ENCODE data around the gene AOPEP.

The AOPEP gene

DNA sequence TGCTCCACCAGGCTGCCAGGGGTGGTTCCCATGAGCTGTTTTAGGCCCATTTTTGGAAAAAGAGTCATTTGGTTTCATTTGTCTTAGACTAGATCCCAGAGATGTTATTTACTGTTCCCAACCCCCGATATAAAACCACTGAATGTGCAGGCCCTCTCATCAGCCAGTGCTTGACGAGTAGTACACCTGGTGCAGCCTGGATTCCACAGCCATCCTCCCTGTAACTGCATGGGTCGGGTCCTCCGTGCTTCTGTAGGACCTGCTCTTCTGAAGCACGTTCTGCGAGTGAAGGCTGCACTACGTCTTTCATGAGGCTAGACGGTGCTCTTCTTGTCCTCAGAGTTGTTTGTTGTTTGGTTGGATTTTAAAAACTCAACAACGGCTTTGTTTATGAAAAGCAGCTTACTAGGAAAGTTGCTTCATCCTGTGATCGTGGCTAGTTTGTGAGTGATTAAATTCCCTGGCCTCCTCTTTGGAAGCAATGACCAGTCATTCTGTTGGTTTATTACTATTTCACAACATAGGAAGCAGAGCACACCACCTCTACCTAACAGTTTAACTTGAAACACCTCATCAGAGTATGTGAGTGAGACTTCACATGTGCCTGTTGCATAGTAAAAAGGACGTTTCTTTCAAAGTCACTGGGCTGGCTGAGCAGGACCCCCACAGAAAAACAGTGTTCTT, 135.2 kb downstream of the AOPEP start (continued):
- TF ChIP-seq KLF9 (tag by site-specific recombination; IDR thresholded peaks at IDR 0.05; ENCODE audit: low read depth) (no peak), SP2 (tag by site-specific recombination; IDR thresholded peaks at IDR 0.05) (no peak)

DNA sequence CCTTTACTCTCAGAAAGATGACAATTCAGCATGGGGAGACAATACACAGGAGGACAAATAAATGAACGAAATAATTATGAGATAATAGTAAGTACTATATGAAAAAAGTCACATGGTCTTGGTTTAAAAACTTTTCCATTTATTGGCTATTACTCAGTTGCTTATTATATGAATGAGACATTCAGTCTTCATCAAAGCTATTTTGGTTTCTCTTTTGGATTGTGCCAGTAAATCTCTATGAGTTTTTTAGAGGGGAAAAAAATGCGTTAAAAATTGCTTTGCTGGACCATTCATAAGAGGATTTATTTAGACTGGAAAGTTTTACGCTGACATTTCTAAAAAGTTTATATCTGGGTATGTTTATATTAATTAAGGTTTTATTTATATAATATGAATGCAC, 137.7 kb downstream of the AOPEP start:
- TF ChIP-seq ZNF664 (tag by site-specific recombination; IDR thresholded peaks at IDR 0.05) (no peak), WT1 (tag by site-specific recombination; IDR thresholded peaks at IDR 0.05) (no peak), ZBTB1 (tag by site-specific recombination; IDR thresholded peaks at IDR 0.05) (no peak), ZNF529 (tag by site-specific recombination; IDR thresholded peaks at IDR 0.05; ENCODE audit: insufficient replicate concordance) (no peak), ZNF23 (tag by site-specific recombination; IDR thresholded peaks at IDR 0.05; ENCODE audit: borderline replicate concordance) (no peak), ZNF561 (tag by site-specific recombination; IDR thresholded peaks at IDR 0.05; ENCODE audit: borderline replicate concordance) (no peak), ZNF658 (tag by site-specific recombination; IDR thresholded peaks at IDR 0.05) (no peak), KLF10 (tag by site-specific recombination; IDR thresholded peaks at IDR 0.05) (no peak), ZNF426 (tag by site-specific recombination; IDR thresholded peaks at IDR 0.05) (no peak), TRIM28 (IDR thresholded peaks at IDR 0.05; ENCODE audit: borderline replicate concordance, low read length) (no peak), ZNF138 (tag by site-specific recombination; IDR thresholded peaks at IDR 0.05; ENCODE audit: borderline replicate concordance) (no peak), ZNF266 (tag by site-specific recombination; IDR thresholded peaks at IDR 0.05; ENCODE audit: low read depth) (no peak), GLIS1 (tag by site-specific recombination; IDR thresholded peaks at IDR 0.05) (no peak), MYNN (tag by site-specific recombination; IDR thresholded peaks at IDR 0.05; ENCODE audit: borderline replicate concordance) (no peak), ZNF843 (tag by site-specific recombination; IDR thresholded peaks at IDR 0.05) (no peak), HOXC10 (CRISPR knock-in tag; IDR thresholded peaks at IDR 0.05) (no peak), ZNF571 (tag by site-specific recombination; IDR thresholded peaks at IDR 0.05) (no peak), ZBTB20 (tag by site-specific recombination; IDR thresholded peaks at IDR 0.05) (no peak)
- TF ChIP-seq, protein P1, sequence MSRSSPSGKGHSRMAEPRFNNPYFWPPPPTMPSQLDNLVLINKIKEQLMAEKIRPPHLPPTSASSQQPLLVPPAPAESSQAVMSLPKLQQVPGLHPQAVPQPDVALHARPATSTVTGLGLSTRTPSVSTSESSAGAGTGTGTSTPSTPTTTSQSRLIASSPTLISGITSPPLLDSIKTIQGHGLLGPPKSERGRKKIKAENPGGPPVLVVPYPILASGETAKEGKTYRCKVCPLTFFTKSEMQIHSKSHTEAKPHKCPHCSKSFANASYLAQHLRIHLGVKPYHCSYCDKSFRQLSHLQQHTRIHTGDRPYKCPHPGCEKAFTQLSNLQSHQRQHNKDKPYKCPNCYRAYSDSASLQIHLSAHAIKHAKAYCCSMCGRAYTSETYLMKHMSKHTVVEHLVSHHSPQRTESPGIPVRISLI (tag by site-specific recombination; IDR thresholded peaks at IDR 0.05), result no peak
- TF ChIP-seq, protein P2, sequence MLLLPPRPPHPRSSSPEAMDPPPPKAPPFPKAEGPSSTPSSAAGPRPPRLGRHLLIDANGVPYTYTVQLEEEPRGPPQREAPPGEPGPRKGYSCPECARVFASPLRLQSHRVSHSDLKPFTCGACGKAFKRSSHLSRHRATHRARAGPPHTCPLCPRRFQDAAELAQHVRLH (tag by site-specific recombination; IDR thresholded peaks at IDR 0.05), result no peak
- CTCF ChIA-PET, result interaction anchor here (0.6 kb wide), 1 partner anchor 142 kb away, joined by 3 read pairs; no protein-coding TSS in a partner anchor
- Histone ChIP-seq H3K27ac (ENCODE audit: extremely low read depth, low read depth, low read length) (no peak overlapping the region), H3K4me1 (ENCODE audit: control insufficient read depth, insufficient read depth, low read length) (peaks cover 22% of the 10 kb centered on the region), H3K4me3 (ENCODE audit: low read depth, low read length) (no peak overlapping the region), H3K9me3 (ENCODE audit: control insufficient read depth, insufficient read depth, low read depth, low read length) (no peaks in the 10 kb centered on the region), H3K36me3 (ENCODE audit: control insufficient read depth in 2 of 2, insufficient read depth in 1 of 2, low read length in 2 of 2) (no peaks in the 10 kb centered on the region)
- POLR2A ChIA-PET, result no interaction called here

DNA sequence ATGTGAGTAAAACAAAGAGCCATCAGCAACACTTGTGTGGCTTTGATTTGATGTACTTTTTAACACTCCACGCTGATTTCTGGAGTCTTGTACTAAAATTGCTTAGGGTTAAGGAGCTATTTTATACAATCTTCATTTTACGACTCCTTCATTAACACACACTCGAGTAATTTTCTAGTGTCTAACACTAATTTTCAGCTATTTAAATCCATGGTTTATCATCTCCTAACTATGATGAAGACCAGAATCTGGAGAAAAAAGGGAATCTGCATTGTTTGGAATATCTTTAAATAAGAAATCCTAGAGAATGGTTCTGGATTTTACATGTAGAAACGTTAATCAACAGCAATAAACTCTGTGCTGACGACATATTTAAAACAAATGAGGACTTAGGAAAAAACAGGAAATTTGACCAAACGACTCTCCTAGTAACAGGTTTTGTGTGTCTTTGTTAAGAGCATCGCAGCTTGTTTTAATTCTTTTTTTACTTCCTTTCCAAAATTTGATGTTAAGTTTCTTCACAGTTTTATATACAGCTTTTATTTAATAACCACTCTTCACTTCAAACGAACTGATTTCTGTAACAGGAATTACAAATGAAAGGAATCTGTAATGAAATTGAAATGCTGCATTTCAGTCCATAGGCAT, 138.5 kb downstream of the AOPEP start:
- no peaks in the 10 kb centered on the region for H3K36me3 ChIP-seq (ENCODE audit: control insufficient read depth in 2 of 2, insufficient read depth in 1 of 2, low read length in 2 of 2)
- H3K9me3 ChIP-seq (ENCODE audit: control insufficient read depth, insufficient read depth, low read depth, low read length), result no peaks in the 10 kb centered on the region
- no peak for TF ChIP-seq GLIS1 (tag by site-specific recombination; IDR thresholded peaks at IDR 0.05)
- TF ChIP-seq ZNF768 (tag by site-specific recombination; IDR thresholded peaks at IDR 0.05), result no peak
- TF ChIP-seq ZNF324 (tag by site-specific recombination; IDR thresholded peaks at IDR 0.05), result no peak
- no peak for TF ChIP-seq ZNF530 (tag by site-specific recombination; IDR thresholded peaks at IDR 0.05; ENCODE audit: low read depth)
- no peak for TF ChIP-seq ZNF133 (tag by site-specific recombination; IDR thresholded peaks at IDR 0.05)
- TF ChIP-seq ZNF830 (tag by site-specific recombination; IDR thresholded peaks at IDR 0.05; ENCODE audit: low read depth), result no peak
- TF ChIP-seq ZNF521 (tag by site-specific recombination; IDR thresholded peaks at IDR 0.05), result no peak
- TF ChIP-seq, protein P3, sequence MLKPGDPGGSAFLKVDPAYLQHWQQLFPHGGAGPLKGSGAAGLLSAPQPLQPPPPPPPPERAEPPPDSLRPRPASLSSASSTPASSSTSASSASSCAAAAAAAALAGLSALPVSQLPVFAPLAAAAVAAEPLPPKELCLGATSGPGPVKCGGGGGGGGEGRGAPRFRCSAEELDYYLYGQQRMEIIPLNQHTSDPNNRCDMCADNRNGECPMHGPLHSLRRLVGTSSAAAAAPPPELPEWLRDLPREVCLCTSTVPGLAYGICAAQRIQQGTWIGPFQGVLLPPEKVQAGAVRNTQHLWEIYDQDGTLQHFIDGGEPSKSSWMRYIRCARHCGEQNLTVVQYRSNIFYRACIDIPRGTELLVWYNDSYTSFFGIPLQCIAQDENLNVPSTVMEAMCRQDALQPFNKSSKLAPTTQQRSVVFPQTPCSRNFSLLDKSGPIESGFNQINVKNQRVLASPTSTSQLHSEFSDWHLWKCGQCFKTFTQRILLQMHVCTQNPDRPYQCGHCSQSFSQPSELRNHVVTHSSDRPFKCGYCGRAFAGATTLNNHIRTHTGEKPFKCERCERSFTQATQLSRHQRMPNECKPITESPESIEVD (tag by site-specific recombination; IDR thresholded peaks at IDR 0.05), result peak; percentile 71; the same call in 1 of the 2 replicates
- no peak overlapping the region for H3K4me3 ChIP-seq (ENCODE audit: low read depth, low read length)
- ChIA-PET POLR2A (no interaction called here), CTCF (interaction anchor here (0.7 to 1.0 kb wide), 2 partner anchors 8 to 47 kb away, joined by 3 to 5 read pairs; no protein-coding TSS in a partner anchor)
- H3K27ac ChIP-seq (ENCODE audit: extremely low read depth, low read depth, low read length), result no peak overlapping the region
- H3K4me1 ChIP-seq (ENCODE audit: control insufficient read depth, insufficient read depth, low read length), result peaks cover 27% of the 10 kb centered on the region

Measured in HEK293 (cell line).